Uterus (tissue), 2 donors: ENCODE data around the gene CDS2.

Source experiments
- CTCF ChIP-seq, 4 experiments: fragments of 200-600 bp in 2 of 4; fragments of 450-650 bp in 2 of 4; sonication (generic) in 2 of 4; IDR thresholded peaks; one replicate each; pipeline ENCODE4 v1.5.1; 2016 to 2019; ENCODE audit warnings: antibody characterized with exemption in 4 of 4, mild to moderate bottlenecking in 2 of 4, moderate library complexity in 1 of 4
- POLR2A ChIP-seq, 2 donors: fragments of 450-650 bp; IDR thresholded peaks; one replicate each; pipeline ENCODE4 v1.6.1; 2016; ENCODE audit warnings: antibody characterized with exemption in 2 of 2, mild to moderate bottlenecking in 1 of 2, moderate library complexity in 1 of 2

DNA sequence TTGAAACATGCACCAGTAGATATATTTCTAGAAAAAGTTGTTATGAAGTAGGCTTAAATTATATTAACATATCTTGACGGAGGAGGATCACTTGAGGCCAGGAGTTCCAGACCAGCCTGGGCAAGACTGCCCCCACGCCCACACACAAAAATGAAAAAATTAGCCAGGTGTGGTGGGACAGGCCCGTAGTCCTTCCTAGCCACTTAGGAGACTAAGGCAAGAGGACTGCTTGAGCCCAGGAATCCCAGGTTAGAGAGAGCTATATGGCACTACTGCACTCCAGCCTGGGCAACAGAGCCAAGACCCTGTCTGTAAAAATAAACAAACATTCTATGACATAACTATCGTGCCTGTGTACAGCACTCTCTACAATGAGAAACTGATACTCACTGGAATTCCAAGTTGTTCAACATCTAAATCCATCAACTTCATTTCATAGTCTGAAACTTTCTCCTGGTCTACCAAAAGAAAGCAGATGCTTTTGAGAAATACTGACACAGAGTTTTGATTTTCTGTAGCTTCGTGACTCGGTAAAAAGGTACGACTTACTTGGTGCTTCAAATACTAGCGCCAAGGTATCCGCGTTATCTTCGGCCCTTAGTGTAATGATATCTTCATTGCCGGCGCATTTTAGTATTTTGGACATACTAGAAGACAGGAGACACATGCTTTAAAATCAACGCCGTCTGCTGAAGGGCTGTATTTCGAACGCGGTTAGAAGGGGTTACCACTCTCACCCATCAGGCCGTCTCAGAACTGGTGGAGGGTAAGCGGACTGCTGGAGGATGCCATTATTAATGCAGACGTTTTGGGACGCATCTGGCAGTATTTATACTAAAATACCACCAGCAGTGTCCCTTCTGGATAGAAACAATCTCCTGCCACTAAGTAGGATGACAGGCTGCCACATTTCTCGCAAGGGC lies 8.3 kb upstream of the CDS2 start:
- TF ChIP-seq CTCF (IDR thresholded peaks at IDR 0.05): no peak
- TF ChIP-seq POLR2A (IDR thresholded peaks at IDR 0.05): no peak
